HEK293 (cell line): ENCODE results near the gene TMEM131L.

ENCODE experiments used
- CTCF ChIA-PET: fragments of 350-600 bp; formaldehyde crosslinking; extraction: SDS; loops from one replicate; lab custom pipeline; 2021; ENCODE audit warnings: antibody characterized with exemption; lab: Yijun Ruan, JAX
- POLR2A ChIA-PET: fragments of 300-600 bp; formaldehyde crosslinking; extraction: SDS; loops from one replicate; lab custom pipeline; 2020; ENCODE audit warnings: antibody characterized with exemption, inconsistent platforms; lab: Yijun Ruan, JAX
- H3K27ac ChIP-seq: fragments of 200-500 bp; sonication (Bioruptor generic); 2 replicates; pipeline ENCODE4 v1.5.1; 2014; ENCODE audit warnings: low read depth, low read length, control low read depth, inconsistent platforms; ENCODE audit errors: extremely low read depth
- H3K36me3 ChIP-seq, 2 experiments: fragments of 200-500 bp in 1 of 2; sonication (Bioruptor generic) in 1 of 2; 1 replicate in 1 of 2; 2 replicates in 1 of 2; pipeline ENCODE4 v1.5.1; 2014 to 2017; ENCODE audit warnings: inconsistent platforms in 2 of 2, low read length in 2 of 2; ENCODE audit not compliant: control insufficient read depth in 2 of 2, insufficient read depth in 1 of 2
- H3K4me1 ChIP-seq: fragments of 200-500 bp; sonication (Bioruptor generic); 2 replicates; pipeline ENCODE4 v1.5.1; 2014; ENCODE audit warnings: mild to moderate bottlenecking, low read length, inconsistent platforms; ENCODE audit not compliant: control insufficient read depth, insufficient read depth
- H3K4me3 ChIP-seq: 2 replicates; pipeline ENCODE4 v1.5.1; 2011; ENCODE audit warnings: low read depth, mild to moderate bottlenecking, control low read depth, low read length, moderate library complexity
- H3K9me3 ChIP-seq: fragments of 200-500 bp; sonication (Bioruptor generic); 2 replicates; pipeline ENCODE4 v1.5.1; 2014; ENCODE audit warnings: low read depth, low read length, inconsistent platforms; ENCODE audit not compliant: control insufficient read depth, insufficient read depth
- GLI2 ChIP-seq: fragments of 450-650 bp; formaldehyde crosslinking; IDR thresholded peaks from 2 replicates; pipeline ENCODE4; 2017; ENCODE audit warnings: missing biosample characterization, missing genetic modification characterization, low read depth, borderline replicate concordance
- HOXA7 ChIP-seq: sonication (generic); formaldehyde crosslinking; IDR thresholded peaks from 2 replicates; pipeline ENCODE4 v1.8.1; 2022; ENCODE audit warnings: missing genetic modification reagents, borderline replicate concordance
- KLF7 ChIP-seq: fragments of 450-650 bp; formaldehyde crosslinking; IDR thresholded peaks from 2 replicates; pipeline ENCODE4 v1.5.1; 2016; ENCODE audit warnings: missing biosample characterization, missing genetic modification characterization, borderline replicate concordance
- PRDM4 ChIP-seq: fragments of 450-650 bp; formaldehyde crosslinking; IDR thresholded peaks from 2 replicates; pipeline ENCODE4 v1.5.1; 2017; ENCODE audit warnings: missing biosample characterization, missing genetic modification characterization
- RBAK ChIP-seq: fragments of 450-650 bp; formaldehyde crosslinking; IDR thresholded peaks from 2 replicates; pipeline ENCODE4 v1.5.1; 2016; ENCODE audit warnings: missing biosample characterization, missing genetic modification characterization
- REPIN1 ChIP-seq: fragments of 450-650 bp; formaldehyde crosslinking; IDR thresholded peaks from 2 replicates; pipeline ENCODE4 v1.5.1; 2017; ENCODE audit warnings: missing biosample characterization, missing genetic modification characterization, low read depth
- TRIM28 ChIP-seq: IDR thresholded peaks from 2 replicates; pipeline ENCODE4 v1.6.1; 2011; ENCODE audit warnings: low read length, control low read depth, borderline replicate concordance
- WT1 ChIP-seq: fragments of 450-650 bp; formaldehyde crosslinking; IDR thresholded peaks from 2 replicates; pipeline ENCODE4 v1.5.1; 2016; ENCODE audit warnings: missing biosample characterization, missing genetic modification characterization
- ZNF138 ChIP-seq: fragments of 450-650 bp; formaldehyde crosslinking; IDR thresholded peaks from 2 replicates; pipeline ENCODE4 v1.5.1; 2016; ENCODE audit warnings: missing biosample characterization, missing genetic modification characterization, borderline replicate concordance
- ZNF202 ChIP-seq: fragments of 450-650 bp; formaldehyde crosslinking; IDR thresholded peaks from 2 replicates; pipeline ENCODE4 v1.5.1; 2016; ENCODE audit warnings: missing biosample characterization, missing genetic modification characterization, borderline replicate concordance
- ZNF214 ChIP-seq: fragments of 450-650 bp; formaldehyde crosslinking; IDR thresholded peaks from 2 replicates; pipeline ENCODE4 v1.5.1; 2017; ENCODE audit warnings: missing biosample characterization, mild to moderate bottlenecking, missing genetic modification characterization, borderline replicate concordance
- ZNF26 ChIP-seq: fragments of 450-650 bp; formaldehyde crosslinking; IDR thresholded peaks from 2 replicates; pipeline ENCODE4 v1.5.1; 2016; ENCODE audit warnings: missing biosample characterization, missing genetic modification characterization
- ZNF391 ChIP-seq: fragments of 450-650 bp; formaldehyde crosslinking; IDR thresholded peaks from 2 replicates; pipeline ENCODE4 v1.5.1; 2016; ENCODE audit warnings: low read depth, missing biosample characterization, missing genetic modification characterization, borderline replicate concordance
- ZNF416 ChIP-seq: fragments of 450-650 bp; formaldehyde crosslinking; IDR thresholded peaks from 2 replicates; pipeline ENCODE4 v1.5.1; 2016; ENCODE audit warnings: missing biosample characterization, missing genetic modification characterization
- ZNF423 ChIP-seq: fragments of 450-650 bp; formaldehyde crosslinking; IDR thresholded peaks from 2 replicates; pipeline ENCODE4 v1.5.1; 2016; ENCODE audit warnings: missing biosample characterization, missing genetic modification characterization
- ZNF514 ChIP-seq: fragments of 450-650 bp; formaldehyde crosslinking; IDR thresholded peaks from 2 replicates; pipeline ENCODE4 v1.5.1; 2016; ENCODE audit warnings: missing biosample characterization, missing genetic modification characterization
- ZNF548 ChIP-seq: fragments of 450-650 bp; formaldehyde crosslinking; IDR thresholded peaks from 2 replicates; pipeline ENCODE4 v1.5.1; 2016; ENCODE audit warnings: missing biosample characterization, missing genetic modification characterization
- ZNF558 ChIP-seq: fragments of 450-650 bp; formaldehyde crosslinking; IDR thresholded peaks from 2 replicates; pipeline ENCODE4 v1.5.1; 2016; ENCODE audit warnings: missing biosample characterization, missing genetic modification characterization
- ZNF658 ChIP-seq: fragments of 450-650 bp; formaldehyde crosslinking; IDR thresholded peaks from 2 replicates; pipeline ENCODE4; 2016; ENCODE audit warnings: missing biosample characterization, missing genetic modification characterization
- ZNF785 ChIP-seq: fragments of 450-650 bp; formaldehyde crosslinking; IDR thresholded peaks from 2 replicates; pipeline ENCODE4 v1.5.1; 2016; ENCODE audit warnings: missing biosample characterization, missing genetic modification characterization
- ZNF792 ChIP-seq: fragments of 450-650 bp; formaldehyde crosslinking; IDR thresholded peaks from 2 replicates; pipeline ENCODE4 v1.5.1; 2016; ENCODE audit warnings: missing biosample characterization, missing genetic modification characterization
- TF ChIP-seq, protein P1 (sequence below): fragments of 450-650 bp; formaldehyde crosslinking; IDR thresholded peaks from 2 replicates; pipeline ENCODE4 v1.5.1; 2017; ENCODE audit warnings: missing biosample characterization, mild to moderate bottlenecking, missing genetic modification characterization, moderate library complexity
- TF ChIP-seq, protein P2 (sequence below): fragments of 450-650 bp; formaldehyde crosslinking; conservative IDR thresholded peaks from 2 replicates; pipeline ENCODE4 v1.5.1; 2016; ENCODE audit warnings: low read depth, missing biosample characterization, missing genetic modification characterization
- TF ChIP-seq, protein P3 (sequence below): fragments of 450-650 bp; formaldehyde crosslinking; IDR thresholded peaks from 2 replicates; pipeline ENCODE4 v1.5.1; 2016; ENCODE audit warnings: missing biosample characterization, missing genetic modification characterization
- TF ChIP-seq, protein P4 (sequence below): fragments of 450-650 bp; formaldehyde crosslinking; IDR thresholded peaks from 2 replicates; pipeline ENCODE4 v1.5.1; 2016; ENCODE audit warnings: missing biosample characterization, missing genetic modification characterization

TMEM131L gene

DNA sequence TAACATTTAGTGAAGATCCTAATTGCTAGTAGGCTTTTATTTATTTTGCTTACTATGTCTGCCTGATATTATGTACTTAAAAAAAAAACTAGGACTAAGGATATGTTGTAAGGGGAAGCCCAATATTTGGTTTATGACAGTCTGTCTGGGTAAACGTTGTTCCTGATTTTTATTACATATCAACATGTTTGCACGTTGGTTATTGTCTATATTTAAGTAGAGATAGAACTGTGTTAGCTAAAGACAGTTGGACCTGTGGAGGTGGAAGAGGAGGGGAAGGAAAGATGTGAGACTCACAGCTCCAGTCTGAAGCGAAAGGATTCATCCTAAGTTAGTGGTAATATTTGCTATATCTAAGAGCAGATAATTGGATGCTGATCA, 90.3 kb downstream of the TMEM131L start:
- POLR2A ChIA-PET = interaction anchor here (0.6 kb wide), 1 partner anchor 60 kb away, joined by 3 read pairs; no protein-coding TSS in a partner anchor
- peaks cover 0 to 25% of the 10 kb centered on the region in 2 experiments; a peak in 2 of 3 replicates for H3K36me3 ChIP-seq
- no peak overlapping the region for H3K4me3 ChIP-seq
- no peaks in the 10 kb centered on the region for H3K9me3 ChIP-seq
- TF ChIP-seq, protein P1, sequence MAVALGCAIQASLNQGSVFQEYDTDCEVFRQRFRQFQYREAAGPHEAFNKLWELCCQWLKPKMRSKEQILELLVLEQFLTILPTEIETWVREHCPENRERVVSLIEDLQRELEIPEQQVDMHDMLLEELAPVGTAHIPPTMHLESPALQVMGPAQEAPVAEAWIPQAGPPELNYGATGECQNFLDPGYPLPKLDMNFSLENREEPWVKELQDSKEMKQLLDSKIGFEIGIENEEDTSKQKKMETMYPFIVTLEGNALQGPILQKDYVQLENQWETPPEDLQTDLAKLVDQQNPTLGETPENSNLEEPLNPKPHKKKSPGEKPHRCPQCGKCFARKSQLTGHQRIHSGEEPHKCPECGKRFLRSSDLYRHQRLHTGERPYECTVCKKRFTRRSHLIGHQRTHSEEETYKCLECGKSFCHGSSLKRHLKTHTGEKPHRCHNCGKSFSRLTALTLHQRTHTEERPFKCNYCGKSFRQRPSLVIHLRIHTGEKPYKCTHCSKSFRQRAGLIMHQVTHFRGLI (tag by site-specific recombination) = no peak
- no peak for TF ChIP-seq ZNF26
- TF ChIP-seq, protein P2, sequence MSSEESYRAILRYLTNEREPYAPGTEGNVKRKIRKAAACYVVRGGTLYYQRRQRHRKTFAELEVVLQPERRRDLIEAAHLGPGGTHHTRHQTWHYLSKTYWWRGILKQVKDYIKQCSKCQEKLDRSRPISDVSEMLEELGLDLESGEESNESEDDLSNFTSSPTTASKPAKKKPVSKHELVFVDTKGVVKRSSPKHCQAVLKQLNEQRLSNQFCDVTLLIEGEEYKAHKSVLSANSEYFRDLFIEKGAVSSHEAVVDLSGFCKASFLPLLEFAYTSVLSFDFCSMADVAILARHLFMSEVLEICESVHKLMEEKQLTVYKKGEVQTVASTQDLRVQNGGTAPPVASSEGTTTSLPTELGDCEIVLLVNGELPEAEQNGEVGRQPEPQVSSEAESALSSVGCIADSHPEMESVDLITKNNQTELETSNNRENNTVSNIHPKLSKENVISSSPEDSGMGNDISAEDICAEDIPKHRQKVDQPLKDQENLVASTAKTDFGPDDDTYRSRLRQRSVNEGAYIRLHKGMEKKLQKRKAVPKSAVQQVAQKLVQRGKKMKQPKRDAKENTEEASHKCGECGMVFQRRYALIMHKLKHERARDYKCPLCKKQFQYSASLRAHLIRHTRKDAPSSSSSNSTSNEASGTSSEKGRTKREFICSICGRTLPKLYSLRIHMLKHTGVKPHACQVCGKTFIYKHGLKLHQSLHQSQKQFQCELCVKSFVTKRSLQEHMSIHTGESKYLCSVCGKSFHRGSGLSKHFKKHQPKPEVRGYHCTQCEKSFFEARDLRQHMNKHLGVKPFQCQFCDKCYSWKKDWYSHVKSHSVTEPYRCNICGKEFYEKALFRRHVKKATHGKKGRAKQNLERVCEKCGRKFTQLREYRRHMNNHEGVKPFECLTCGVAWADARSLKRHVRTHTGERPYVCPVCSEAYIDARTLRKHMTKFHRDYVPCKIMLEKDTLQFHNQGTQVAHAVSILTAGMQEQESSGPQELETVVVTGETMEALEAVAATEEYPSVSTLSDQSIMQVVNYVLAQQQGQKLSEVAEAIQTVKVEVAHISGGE (tag by site-specific recombination) = no peak
- TF ChIP-seq ZNF423 (tag by site-specific recombination) = no peak
- TF ChIP-seq, protein P3, sequence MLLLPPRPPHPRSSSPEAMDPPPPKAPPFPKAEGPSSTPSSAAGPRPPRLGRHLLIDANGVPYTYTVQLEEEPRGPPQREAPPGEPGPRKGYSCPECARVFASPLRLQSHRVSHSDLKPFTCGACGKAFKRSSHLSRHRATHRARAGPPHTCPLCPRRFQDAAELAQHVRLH = no peak
- TF ChIP-seq HOXA7 = no peak
- no peak for TF ChIP-seq ZNF548 (tag by site-specific recombination)
- no peak for TF ChIP-seq ZNF785 (tag by site-specific recombination)
- TF ChIP-seq ZNF202 (tag by site-specific recombination) = no peak
- no peak for TF ChIP-seq ZNF416 (tag by site-specific recombination)
- no peak for TF ChIP-seq ZNF558 (tag by site-specific recombination)
- TF ChIP-seq ZNF214 (tag by site-specific recombination) = no peak
- TF ChIP-seq KLF7 = no peak
- no peak for TF ChIP-seq ZNF391 (tag by site-specific recombination)
- TF ChIP-seq TRIM28 = no peak
- TF ChIP-seq ZNF658 (tag by site-specific recombination) = no peak
- TF ChIP-seq, all 188 proteins: peak for 0
- H3K27ac ChIP-seq = no peak overlapping the region
- peaks cover 10% of the 10 kb centered on the region; the same call in 1 of the 2 replicates for H3K4me1 ChIP-seq
- CTCF ChIA-PET = interaction anchor here (0.6 to 1.7 kb wide), 4 partner anchors 12 to 212 kb away, joined by 3 to 4 read pairs (median 3); partner anchors contain the start of gene MND1

DNA sequence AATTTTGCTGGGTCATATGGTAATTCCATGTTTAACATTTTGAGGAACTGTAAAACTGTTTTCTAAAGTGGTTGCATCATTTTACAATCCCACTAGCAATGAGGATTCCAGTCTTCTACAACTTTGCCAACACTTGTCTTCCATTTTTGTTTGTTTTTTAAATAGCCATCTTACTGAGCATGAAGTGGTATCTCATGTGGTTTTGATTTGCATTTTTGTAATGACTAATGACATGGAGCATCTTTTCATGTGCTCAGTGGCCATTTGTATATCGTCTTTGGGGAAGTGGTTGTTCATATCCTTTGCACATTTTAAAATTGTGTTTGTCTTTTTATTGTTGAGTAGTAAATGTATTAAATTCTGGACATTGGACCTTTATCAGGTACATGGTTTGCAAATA, 94.7 kb downstream of the TMEM131L start:
- CTCF ChIA-PET = no interaction called here
- H3K4me3 ChIP-seq = no peak overlapping the region
- H3K4me1 ChIP-seq = peaks cover 15% of the 10 kb centered on the region; the same call in 1 of the 2 replicates
- H3K36me3 ChIP-seq = peaks cover 0 to 28% of the 10 kb centered on the region in 2 experiments; a peak in 2 of 3 replicates
- POLR2A ChIA-PET = no interaction called here
- H3K27ac ChIP-seq = no peak overlapping the region
- H3K9me3 ChIP-seq = no peaks in the 10 kb centered on the region
- no peak for TF ChIP-seq PRDM4 (tag by site-specific recombination)
- TF ChIP-seq, protein P4, sequence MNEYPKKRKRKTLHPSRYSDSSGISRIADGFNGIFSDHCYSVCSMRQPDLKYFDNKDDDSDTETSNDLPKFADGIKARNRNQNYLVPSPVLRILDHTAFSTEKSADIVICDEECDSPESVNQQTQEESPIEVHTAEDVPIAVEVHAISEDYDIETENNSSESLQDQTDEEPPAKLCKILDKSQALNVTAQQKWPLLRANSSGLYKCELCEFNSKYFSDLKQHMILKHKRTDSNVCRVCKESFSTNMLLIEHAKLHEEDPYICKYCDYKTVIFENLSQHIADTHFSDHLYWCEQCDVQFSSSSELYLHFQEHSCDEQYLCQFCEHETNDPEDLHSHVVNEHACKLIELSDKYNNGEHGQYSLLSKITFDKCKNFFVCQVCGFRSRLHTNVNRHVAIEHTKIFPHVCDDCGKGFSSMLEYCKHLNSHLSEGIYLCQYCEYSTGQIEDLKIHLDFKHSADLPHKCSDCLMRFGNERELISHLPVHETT (tag by site-specific recombination) = no peak
- no peak for TF ChIP-seq ZNF138
- no peak for TF ChIP-seq ZNF658 (tag by site-specific recombination)
- no peak for TF ChIP-seq WT1 (tag by site-specific recombination)
- no peak for TF ChIP-seq ZNF514 (tag by site-specific recombination)
- no peak for TF ChIP-seq GLI2 (tag by site-specific recombination)
- no peak for TF ChIP-seq REPIN1 (tag by site-specific recombination)
- TF ChIP-seq ZNF792 = no peak
- no peak for TF ChIP-seq RBAK
